GM23338 (cell line): ENCODE data around the gene PLCG2. TPM values are rescaled to one million over a fixed set of nuclear protein-coding genes. Genes with fewer than 3 reads are reported as not detected.

ENCODE experiments used
- ATAC-seq: fragments of 200-7000 bp; cut with Tn5 transposase; 3 replicates; pipeline ENCODE4 v1.9.1; 2020
- DNase-seq: peaks from one replicate; pipeline ENCODE4 v3.0.0-alpha.2; 2015; ENCODE audit warnings: low spot score
- H2AFZ ChIP-seq: fragments of 200-600 bp; sonication (generic); 2 replicates; pipeline ENCODE4 v1.8.0; 2016; ENCODE audit warnings: antibody characterized with exemption, mild to moderate bottlenecking, moderate library complexity
- H3F3A ChIP-seq: fragments of 200-600 bp; sonication (generic); replicated peaks from 2 replicates; pipeline ENCODE4 v1.8.0; 2017; ENCODE audit warnings: antibody characterized with exemption, mixed run types, low read depth
- H3K27ac ChIP-seq: fragments of 200-600 bp; sonication (generic); 2 replicates; pipeline ENCODE4 v1.6.1; 2016; ENCODE audit warnings: low read depth
- H3K27me3 ChIP-seq: fragments of 200-600 bp; sonication (generic); 2 replicates; pipeline ENCODE4 v1.8.0; 2016; ENCODE audit warnings: mild to moderate bottlenecking, mixed run types, moderate library complexity; ENCODE audit not compliant: insufficient read depth
- H3K36me3 ChIP-seq: fragments of 200-600 bp; sonication (generic); 2 replicates; pipeline ENCODE4 v1.8.0; 2016; ENCODE audit warnings: mild to moderate bottlenecking; ENCODE audit not compliant: insufficient read depth
- H3K4me1 ChIP-seq: fragments of 200-600 bp; sonication (generic); 2 replicates; pipeline ENCODE4 v1.8.0; 2016; ENCODE audit warnings: mild to moderate bottlenecking, moderate library complexity; ENCODE audit not compliant: insufficient read depth
- H3K4me2 ChIP-seq: fragments of 200-600 bp; sonication (generic); 2 replicates; pipeline ENCODE4 v1.7.1; 2017; ENCODE audit warnings: mixed run types
- H3K4me3 ChIP-seq: fragments of 200-600 bp; sonication (generic); 2 replicates; pipeline ENCODE4 v1.6.1; 2016; ENCODE audit warnings: mixed run types
- H3K79me2 ChIP-seq: fragments of 200-600 bp; sonication (generic); replicated peaks from 2 replicates; pipeline ENCODE4 v1.8.0; 2017; ENCODE audit warnings: mild to moderate bottlenecking; ENCODE audit not compliant: insufficient read depth
- H3K9me2 ChIP-seq: fragments of 200-600 bp; sonication (generic); 2 replicates; pipeline ENCODE4 v1.8.0; 2017; ENCODE audit not compliant: insufficient read depth
- H4K20me1 ChIP-seq: fragments of 200-600 bp; sonication (generic); replicated peaks from 2 replicates; pipeline ENCODE4 v1.8.0; 2017; ENCODE audit warnings: mild to moderate bottlenecking; ENCODE audit not compliant: insufficient read depth
- H3K27ac Mint-ChIP-seq: 2 replicates; pipeline ENCODE4 v1.8.0; 2020; ENCODE audit warnings: inconsistent platforms, mild to moderate bottlenecking, moderate library complexity, mixed read lengths
- H3K27me3 Mint-ChIP-seq: 3 replicates; pipeline ENCODE4 v1.8.0; 2022; ENCODE audit warnings: low read depth, mild to moderate bottlenecking, moderate library complexity, mixed read lengths, inconsistent platforms; ENCODE audit not compliant: insufficient read depth, poor library complexity
- H3K36me3 Mint-ChIP-seq: 3 replicates; pipeline ENCODE4 v1.8.0; 2021; ENCODE audit warnings: low read depth, mild to moderate bottlenecking, inconsistent platforms, moderate library complexity, mixed read lengths
- H3K4me1 Mint-ChIP-seq: 3 replicates; pipeline ENCODE4 v1.8.0; 2020; ENCODE audit warnings: mild to moderate bottlenecking, inconsistent platforms, mixed read lengths
- H3K4me3 Mint-ChIP-seq: 3 replicates; pipeline ENCODE4 v1.8.0; 2021; ENCODE audit warnings: moderate library complexity, mild to moderate bottlenecking, inconsistent platforms, mixed read lengths
- H3K9me3 Mint-ChIP-seq: 3 replicates; pipeline ENCODE4 v1.8.0; 2020; ENCODE audit warnings: moderate library complexity, mild to moderate bottlenecking, inconsistent platforms, mixed read lengths
- CREB1 ChIP-seq: fragments of 250-450 bp; sonication (Bioruptor Pico); IDR thresholded peaks from 2 replicates; pipeline ENCODE4 v1.5.0; 2020; ENCODE audit warnings: low read depth, mild to moderate bottlenecking, moderate library complexity
- EZH2 ChIP-seq: fragments of 200-600 bp; sonication (generic); IDR thresholded peaks from one replicate; pipeline ENCODE4 v1.8.0; 2017; ENCODE audit warnings: antibody characterized with exemption, mild to moderate bottlenecking, low read depth; ENCODE audit not compliant: unreplicated experiment
- NANOG ChIP-seq: IDR thresholded peaks from 2 replicates; pipeline ENCODE4 v1.6.1; 2016; ENCODE audit warnings: antibody characterized with exemption, borderline replicate concordance
- STAT1 ChIP-seq: IDR thresholded peaks from one replicate; pipeline ENCODE4 v1.6.1; 2016; ENCODE audit warnings: antibody characterized with exemption; ENCODE audit not compliant: unreplicated experiment
- ZNF331 ChIP-seq: fragments of 250-450 bp; sonication (Bioruptor Pico); IDR thresholded peaks from 2 replicates; pipeline ENCODE4 v1.5.0; 2020; ENCODE audit warnings: low read depth, mild to moderate bottlenecking, moderate library complexity
- polyA plus RNA-seq: library from polyadenylated mRNA; unstranded; fragments of >200 nt; fragmentation: Nextera tagmentation; extraction: Ambion mirVana; gene quantifications from 2 replicates; pipeline ENCODE4 v1.2.1, GENCODE V29; 2016
- total RNA-seq: library from RNA; depleted of rRNA; stranded (reverse); fragments of >200 nt; shearing (Covaris generic); gene quantifications from 2 replicates; pipeline ENCODE4 v1.2.3, GENCODE V29; 2014
- TF ChIP-seq, protein P1 (sequence below): fragments of 250-450 bp; sonication (Bioruptor Pico); IDR thresholded peaks from 2 replicates; pipeline ENCODE4 v1.5.0; 2020; ENCODE audit warnings: mild to moderate bottlenecking, moderate library complexity
- TF ChIP-seq, protein P2 (sequence below): IDR thresholded peaks from one replicate; pipeline ENCODE4 v1.6.1; 2018; ENCODE audit warnings: antibody characterized with exemption; ENCODE audit not compliant: unreplicated experiment
- TF ChIP-seq, protein P3 (sequence below), 2 experiments: fragments of 200-600 bp in 1 of 2; sonication (generic) in 1 of 2; conservative IDR thresholded peaks; 2 replicates each; pipeline versions ENCODE4 v1.5.1 to v1.6.1; 2016 to 2017; ENCODE audit warnings: antibody characterized with exemption in 2 of 2, low read depth in 2 of 2, mild to moderate bottlenecking in 2 of 2, moderate library complexity in 1 of 2

The PLCG2 gene
- total and polyA plus RNA-seq, 2 experiments from 2014 or later: 2.4 to 5.9 TPM

DNA sequence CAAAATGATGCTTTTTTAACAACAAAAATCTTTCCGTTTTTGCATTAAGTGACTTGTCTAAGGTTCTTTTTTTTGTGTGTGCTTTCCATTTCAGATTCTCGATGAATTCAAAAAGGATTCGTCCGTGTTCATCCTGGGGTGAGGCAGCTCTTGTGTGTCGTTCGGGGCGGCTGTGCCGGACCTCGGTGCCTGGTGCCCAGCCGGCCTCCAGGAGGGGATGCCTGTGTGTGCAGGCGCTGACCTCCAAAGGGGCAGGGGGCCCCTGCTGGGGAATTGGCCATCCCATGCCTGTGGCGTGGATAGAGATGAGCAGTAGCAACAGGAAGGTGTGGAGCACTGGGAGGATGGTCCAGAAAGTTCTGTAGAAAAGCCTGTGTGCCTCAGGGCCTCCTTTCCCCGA, 101.7 kb downstream of the PLCG2 start (continued):
- TF ChIP-seq, protein P1, sequence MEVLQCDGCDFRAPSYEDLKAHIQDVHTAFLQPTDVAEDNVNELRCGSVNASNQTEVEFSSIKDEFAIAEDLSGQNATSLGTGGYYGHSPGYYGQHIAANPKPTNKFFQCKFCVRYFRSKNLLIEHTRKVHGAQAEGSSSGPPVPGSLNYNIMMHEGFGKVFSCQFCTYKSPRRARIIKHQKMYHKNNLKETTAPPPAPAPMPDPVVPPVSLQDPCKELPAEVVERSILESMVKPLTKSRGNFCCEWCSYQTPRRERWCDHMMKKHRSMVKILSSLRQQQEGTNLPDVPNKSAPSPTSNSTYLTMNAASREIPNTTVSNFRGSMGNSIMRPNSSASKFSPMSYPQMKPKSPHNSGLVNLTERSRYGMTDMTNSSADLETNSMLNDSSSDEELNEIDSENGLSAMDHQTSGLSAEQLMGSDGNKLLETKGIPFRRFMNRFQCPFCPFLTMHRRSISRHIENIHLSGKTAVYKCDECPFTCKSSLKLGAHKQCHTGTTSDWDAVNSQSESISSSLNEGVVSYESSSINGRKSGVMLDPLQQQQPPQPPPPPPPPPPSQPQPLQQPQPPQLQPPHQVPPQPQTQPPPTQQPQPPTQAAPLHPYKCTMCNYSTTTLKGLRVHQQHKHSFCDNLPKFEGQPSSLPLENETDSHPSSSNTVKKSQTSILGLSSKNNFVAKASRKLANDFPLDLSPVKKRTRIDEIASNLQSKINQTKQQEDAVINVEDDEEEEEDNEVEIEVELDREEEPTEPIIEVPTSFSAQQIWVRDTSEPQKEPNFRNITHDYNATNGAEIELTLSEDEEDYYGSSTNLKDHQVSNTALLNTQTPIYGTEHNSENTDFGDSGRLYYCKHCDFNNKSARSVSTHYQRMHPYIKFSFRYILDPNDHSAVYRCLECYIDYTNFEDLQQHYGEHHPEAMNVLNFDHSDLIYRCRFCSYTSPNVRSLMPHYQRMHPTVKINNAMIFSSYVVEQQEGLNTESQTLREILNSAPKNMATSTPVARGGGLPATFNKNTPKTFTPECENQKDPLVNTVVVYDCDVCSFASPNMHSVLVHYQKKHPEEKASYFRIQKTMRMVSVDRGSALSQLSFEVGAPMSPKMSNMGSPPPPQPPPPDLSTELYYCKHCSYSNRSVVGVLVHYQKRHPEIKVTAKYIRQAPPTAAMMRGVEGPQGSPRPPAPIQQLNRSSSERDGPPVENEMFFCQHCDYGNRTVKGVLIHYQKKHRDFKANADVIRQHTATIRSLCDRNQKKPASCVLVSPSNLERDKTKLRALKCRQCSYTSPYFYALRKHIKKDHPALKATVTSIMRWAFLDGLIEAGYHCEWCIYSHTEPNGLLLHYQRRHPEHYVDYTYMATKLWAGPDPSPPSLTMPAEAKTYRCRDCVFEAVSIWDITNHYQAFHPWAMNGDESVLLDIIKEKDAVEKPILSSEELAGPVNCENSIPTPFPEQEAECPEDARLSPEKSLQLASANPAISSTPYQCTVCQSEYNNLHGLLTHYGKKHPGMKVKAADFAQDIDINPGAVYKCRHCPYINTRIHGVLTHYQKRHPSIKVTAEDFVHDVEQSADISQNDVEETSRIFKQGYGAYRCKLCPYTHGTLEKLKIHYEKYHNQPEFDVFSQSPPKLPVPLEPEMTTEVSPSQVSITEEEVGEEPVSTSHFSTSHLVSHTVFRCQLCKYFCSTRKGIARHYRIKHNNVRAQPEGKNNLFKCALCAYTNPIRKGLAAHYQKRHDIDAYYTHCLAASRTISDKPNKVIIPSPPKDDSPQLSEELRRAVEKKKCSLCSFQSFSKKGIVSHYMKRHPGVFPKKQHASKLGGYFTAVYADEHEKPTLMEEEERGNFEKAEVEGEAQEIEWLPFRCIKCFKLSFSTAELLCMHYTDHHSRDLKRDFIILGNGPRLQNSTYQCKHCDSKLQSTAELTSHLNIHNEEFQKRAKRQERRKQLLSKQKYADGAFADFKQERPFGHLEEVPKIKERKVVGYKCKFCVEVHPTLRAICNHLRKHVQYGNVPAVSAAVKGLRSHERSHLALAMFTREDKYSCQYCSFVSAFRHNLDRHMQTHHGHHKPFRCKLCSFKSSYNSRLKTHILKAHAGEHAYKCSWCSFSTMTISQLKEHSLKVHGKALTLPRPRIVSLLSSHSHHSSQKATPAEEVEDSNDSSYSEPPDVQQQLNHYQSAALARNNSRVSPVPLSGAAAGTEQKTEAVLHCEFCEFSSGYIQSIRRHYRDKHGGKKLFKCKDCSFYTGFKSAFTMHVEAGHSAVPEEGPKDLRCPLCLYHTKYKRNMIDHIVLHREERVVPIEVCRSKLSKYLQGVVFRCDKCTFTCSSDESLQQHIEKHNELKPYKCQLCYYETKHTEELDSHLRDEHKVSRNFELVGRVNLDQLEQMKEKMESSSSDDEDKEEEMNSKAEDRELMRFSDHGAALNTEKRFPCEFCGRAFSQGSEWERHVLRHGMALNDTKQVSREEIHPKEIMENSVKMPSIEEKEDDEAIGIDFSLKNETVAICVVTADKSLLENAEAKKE: no peak
- TF ChIP-seq, protein P2, sequence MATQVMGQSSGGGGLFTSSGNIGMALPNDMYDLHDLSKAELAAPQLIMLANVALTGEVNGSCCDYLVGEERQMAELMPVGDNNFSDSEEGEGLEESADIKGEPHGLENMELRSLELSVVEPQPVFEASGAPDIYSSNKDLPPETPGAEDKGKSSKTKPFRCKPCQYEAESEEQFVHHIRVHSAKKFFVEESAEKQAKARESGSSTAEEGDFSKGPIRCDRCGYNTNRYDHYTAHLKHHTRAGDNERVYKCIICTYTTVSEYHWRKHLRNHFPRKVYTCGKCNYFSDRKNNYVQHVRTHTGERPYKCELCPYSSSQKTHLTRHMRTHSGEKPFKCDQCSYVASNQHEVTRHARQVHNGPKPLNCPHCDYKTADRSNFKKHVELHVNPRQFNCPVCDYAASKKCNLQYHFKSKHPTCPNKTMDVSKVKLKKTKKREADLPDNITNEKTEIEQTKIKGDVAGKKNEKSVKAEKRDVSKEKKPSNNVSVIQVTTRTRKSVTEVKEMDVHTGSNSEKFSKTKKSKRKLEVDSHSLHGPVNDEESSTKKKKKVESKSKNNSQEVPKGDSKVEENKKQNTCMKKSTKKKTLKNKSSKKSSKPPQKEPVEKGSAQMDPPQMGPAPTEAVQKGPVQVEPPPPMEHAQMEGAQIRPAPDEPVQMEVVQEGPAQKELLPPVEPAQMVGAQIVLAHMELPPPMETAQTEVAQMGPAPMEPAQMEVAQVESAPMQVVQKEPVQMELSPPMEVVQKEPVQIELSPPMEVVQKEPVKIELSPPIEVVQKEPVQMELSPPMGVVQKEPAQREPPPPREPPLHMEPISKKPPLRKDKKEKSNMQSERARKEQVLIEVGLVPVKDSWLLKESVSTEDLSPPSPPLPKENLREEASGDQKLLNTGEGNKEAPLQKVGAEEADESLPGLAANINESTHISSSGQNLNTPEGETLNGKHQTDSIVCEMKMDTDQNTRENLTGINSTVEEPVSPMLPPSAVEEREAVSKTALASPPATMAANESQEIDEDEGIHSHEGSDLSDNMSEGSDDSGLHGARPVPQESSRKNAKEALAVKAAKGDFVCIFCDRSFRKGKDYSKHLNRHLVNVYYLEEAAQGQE: no peak

DNA sequence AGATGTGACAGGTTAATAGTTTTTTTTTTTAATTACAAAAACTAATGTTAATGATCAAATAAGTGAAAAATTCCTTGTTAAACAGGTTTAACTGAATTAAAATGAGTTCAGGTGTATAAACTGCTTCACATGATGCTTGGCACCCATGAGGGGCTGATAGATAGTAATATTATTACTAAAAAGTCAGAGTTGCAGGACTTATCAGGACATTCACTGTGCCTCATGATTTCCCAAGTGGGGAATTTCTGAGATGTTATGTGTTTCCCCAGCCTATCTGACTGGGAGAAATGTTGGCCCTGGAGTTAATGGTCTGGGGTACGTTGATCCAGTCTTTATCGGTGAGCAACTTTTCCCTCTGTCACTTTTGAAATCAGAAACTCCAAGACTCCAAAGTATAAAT, 102.1 kb downstream of the PLCG2 start:
- Histone ChIP-seq H2AFZ (no peak overlapping the region), H3K4me1 (peaks cover 12% of the 10 kb centered on the region), H3F3A (no peaks in the 10 kb centered on the region), H3K79me2 (no peaks in the 10 kb centered on the region), H3K36me3 (no peaks in the 10 kb centered on the region), H3K27me3 (no peaks in the 10 kb centered on the region), H3K4me2 (no peak overlapping the region), H3K4me3 (no peak overlapping the region), H3K9me2 (no peaks in the 10 kb centered on the region), H4K20me1 (no peaks in the 10 kb centered on the region; the same call in 1 of the 2 replicates), H3K27ac (no peak overlapping the region)
- no peak overlapping the region for H3K4me3 Mint-ChIP-seq
- peaks cover 23% of the 10 kb centered on the region for H3K4me1 Mint-ChIP-seq
- DNase-seq (no peak), ATAC-seq (no peak)
- peaks cover 21% of the 10 kb centered on the region for H3K27me3 Mint-ChIP-seq
- no peaks in the 10 kb centered on the region for H3K9me3 Mint-ChIP-seq
- H3K36me3 Mint-ChIP-seq: no peaks in the 10 kb centered on the region
- H3K27ac Mint-ChIP-seq: no peak overlapping the region
- TF ChIP-seq EZH2 (no peak), CREB1 (CRISPR knock-in tag) (no peak), ZNF331 (CRISPR knock-in tag) (no peak), NANOG (no peak), STAT1 (no peak)
- TF ChIP-seq, protein P3, sequence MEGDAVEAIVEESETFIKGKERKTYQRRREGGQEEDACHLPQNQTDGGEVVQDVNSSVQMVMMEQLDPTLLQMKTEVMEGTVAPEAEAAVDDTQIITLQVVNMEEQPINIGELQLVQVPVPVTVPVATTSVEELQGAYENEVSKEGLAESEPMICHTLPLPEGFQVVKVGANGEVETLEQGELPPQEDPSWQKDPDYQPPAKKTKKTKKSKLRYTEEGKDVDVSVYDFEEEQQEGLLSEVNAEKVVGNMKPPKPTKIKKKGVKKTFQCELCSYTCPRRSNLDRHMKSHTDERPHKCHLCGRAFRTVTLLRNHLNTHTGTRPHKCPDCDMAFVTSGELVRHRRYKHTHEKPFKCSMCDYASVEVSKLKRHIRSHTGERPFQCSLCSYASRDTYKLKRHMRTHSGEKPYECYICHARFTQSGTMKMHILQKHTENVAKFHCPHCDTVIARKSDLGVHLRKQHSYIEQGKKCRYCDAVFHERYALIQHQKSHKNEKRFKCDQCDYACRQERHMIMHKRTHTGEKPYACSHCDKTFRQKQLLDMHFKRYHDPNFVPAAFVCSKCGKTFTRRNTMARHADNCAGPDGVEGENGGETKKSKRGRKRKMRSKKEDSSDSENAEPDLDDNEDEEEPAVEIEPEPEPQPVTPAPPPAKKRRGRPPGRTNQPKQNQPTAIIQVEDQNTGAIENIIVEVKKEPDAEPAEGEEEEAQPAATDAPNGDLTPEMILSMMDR (conservative IDR thresholded peaks at IDR 0.05; ENCODE audit: low read depth in 2 of 2): no peak
